Hematopoietic multipotent progenitor cell (in vitro differentiated cells): Measurements from ENCODE around the gene NAGA. TPM values are rescaled to one million over a fixed set of nuclear protein-coding genes. Genes with fewer than 3 reads are reported as not detected.
"Not testable (repeated sequence)": the region's sequence is repeated elsewhere in the genome, so short reads cannot be mapped to it uniquely, and the experiment has no call there.

Experiments
- DNase-seq, 3 donors: peaks; one replicate each; pipeline ENCODE4 v3.0.0-alpha.2; 2011 to 2015; ENCODE audit warnings: low read depth in 2 of 3, low spot score in 2 of 3
- total RNA-seq: library from RNA; depleted of rRNA; stranded (reverse); fragments of >200 nt; gene quantifications from one replicate; pipeline ENCODE4 v1.2.3, GENCODE V29; 2012

Gene NAGA
- total RNA-seq, 1 donor, result 46.6 TPM

GRCh38 chr22:42076764-42077485 is 6.3 kb upstream of the NAGA start:
- DNase-seq, result no peak

GRCh38 chr22:42074846-42075676 is 4.4 kb upstream of the NAGA start:
- no peak for DNase-seq

- DNase-seq, result peak in 2 of 3 donors; percentile 68 to 69
Observed at GRCh38 chr22:42074132-42074811, 3.7 kb upstream of the NAGA start, which contains the start of gene PHETA2. Gene PHETA2, plus strand, starts transcription at chr22:42074248. Its CDS starts 3,046 bp downstream, at chr22:42077294.

- DNase-seq, result no peak
Observed at GRCh38 chr22:42073621-42074041, 3.0 kb upstream of the NAGA start.

GRCh38 chr22:42072606-42073330 is 2.2 kb upstream of the NAGA start:
- DNase-seq, result no peak

- not testable (repeated sequence) for DNase-seq
Observed at GRCh38 chr22:42071508-42071907, 896 bp upstream of the NAGA start.

- DNase-seq, result no peak
Observed at GRCh38 chr22:42069801-42070516, 653 bp downstream of the NAGA start.

- DNase-seq, result no peak
Observed at GRCh38 chr22:42068291-42068690, 2.3 kb downstream of the NAGA start.

GRCh38 chr22:42067671-42068251 is 2.9 kb downstream of the NAGA start:
- DNase-seq, result no peak

- no peak for DNase-seq
Observed at GRCh38 chr22:42066937-42067336, 3.7 kb downstream of the NAGA start.

GRCh38 chr22:42066126-42066761 is 4.4 kb downstream of the NAGA start:
- DNase-seq, result no peak

- no peak for DNase-seq
Observed at GRCh38 chr22:42065438-42066125, 5.0 kb downstream of the NAGA start.

GRCh38 chr22:42064629-42065028 is 6.0 kb downstream of the NAGA start:
- no peak for DNase-seq

- DNase-seq, result no peak
Observed at GRCh38 chr22:42062506-42063170, 8.0 kb downstream of the NAGA start.

GRCh38 chr22:42061041-42061440 is 9.6 kb downstream of the NAGA start:
- DNase-seq, result no peak

- DNase-seq, result no peak
Observed at GRCh38 chr22:42060489-42060888, 10.1 kb downstream of the NAGA start.

- DNase-seq, result peak in 1 of 3 donors; percentile 9
Observed at GRCh38 chr22:42056757-42057511, 13.7 kb downstream of the NAGA start.
